ENCODE results near the gene YBX1.
"Not testable (repeated sequence)": the region's sequence is repeated elsewhere in the genome, so short reads cannot be mapped to it uniquely, and the experiment has no call there.

The YBX1 gene

DNA sequence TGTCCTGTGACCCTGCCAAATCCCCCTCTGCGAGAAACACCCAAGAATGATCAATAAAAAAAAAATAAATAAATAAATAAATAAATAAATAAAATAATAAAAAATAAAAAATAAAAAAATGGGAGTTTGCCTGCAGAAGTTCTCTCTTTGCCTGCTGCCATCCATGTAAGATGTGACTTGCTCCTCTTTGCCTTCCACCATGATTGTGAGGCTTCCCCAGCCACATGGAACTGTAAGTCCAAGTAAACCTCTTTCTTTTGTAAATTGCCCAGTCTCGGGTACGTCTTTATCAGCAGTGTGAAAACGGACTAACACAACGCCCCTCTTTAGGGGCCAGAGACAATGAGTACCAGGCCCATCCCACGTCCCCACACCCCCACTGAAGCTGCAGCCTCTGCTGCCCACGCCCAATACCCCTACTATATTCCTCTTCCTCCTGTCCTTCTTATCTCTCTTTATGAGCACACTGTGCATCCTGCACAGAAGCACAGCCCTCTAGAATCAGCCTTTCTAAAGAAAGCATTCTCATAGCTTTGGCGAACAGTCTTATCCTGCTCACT, 69.4 kb downstream of the YBX1 start:
- DNase-seq: not testable (repeated sequence)

DNA sequence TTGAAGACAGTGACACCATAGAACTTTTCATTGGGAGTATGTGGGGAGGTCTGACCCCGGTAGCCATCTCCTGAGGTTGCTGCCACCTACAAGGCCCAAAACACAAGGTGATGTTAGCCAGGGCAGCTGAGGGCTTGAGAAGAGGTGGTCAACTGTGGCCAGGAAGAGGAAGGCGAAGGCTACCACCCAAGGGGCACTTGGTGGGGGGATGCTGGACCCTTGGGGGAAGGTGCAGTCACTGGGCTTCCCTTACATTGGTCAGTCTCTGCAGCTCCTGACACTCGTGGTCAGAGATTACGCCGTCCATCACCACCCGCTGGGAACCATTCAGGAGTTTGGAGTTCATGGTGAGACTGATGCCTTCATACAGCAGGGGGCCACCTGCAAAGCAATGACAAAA, 70.1 kb downstream of the YBX1 start:
- no peak for DNase-seq

DNA sequence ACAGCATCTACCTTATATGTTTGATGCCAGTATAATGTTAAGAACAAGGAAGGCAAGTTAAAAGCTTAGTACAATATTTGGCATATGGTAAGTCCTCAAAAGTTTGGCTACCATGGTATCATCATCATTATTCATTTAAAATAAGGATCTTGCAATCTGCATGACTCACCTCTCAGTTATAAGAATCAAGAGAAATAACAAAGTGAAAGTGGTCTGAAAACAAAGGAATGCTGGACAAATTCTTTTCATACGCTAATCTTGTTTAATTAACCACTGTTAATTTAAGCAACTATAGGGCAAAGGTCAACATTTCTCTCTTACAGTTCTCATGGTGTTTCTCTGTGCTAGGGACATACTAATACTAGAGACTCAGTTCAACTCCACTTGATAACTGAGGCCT, 70.9 kb downstream of the YBX1 start:
- no peak for DNase-seq
